HL-60/S4 (cell line): ENCODE data around the gene GBE1.

ENCODE experiments used
- in situ Hi-C: fragments of 300-500 bp; cut with MboI; formaldehyde crosslinking; loops from 2 replicates; pipeline ENCODE4 v1.14.3; 2022; ENCODE audit warnings: low sequenced_read_pairs

Gene GBE1

DNA sequence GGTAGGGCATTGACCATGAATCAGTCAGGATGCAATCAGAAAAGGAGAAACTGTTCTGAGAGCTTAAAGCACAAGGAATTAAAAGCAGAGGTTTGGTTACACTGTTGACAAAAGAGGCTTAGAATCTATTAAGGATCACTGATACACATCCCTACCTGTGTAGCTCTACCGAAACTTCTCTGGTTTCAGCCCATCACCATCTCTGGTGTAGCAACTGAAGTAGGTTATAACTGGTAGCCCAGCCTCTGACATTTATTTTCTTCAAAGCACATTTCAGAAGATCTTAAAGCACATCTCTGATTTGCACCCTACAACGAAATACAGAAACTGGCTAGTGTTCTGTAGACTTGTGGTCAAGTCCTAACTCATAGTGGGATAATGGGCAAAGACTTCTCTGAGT lies 283.7 kb downstream of the GBE1 start:
- in situ Hi-C loops = no loop called here

DNA sequence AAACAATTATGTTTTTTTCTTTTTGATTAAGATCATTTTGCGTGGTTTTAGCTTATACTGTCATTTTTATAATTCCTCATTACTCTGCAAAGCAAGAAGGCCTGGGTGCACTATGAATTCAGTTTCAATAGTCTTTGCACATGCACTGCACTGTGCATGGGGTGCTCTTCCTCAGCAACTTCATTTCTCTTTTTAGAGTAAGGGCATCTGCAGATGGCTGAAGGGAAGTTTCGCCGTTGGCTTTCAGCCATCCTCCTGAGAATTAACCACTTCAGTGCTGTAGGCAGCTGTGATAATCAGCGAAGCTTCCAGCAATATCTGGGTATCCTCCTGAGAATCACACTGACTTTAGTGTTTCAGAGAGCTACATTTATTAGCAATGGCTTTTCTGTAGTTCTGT lies 284.8 kb downstream of the GBE1 start:
- in situ Hi-C loops = no loop called here

DNA sequence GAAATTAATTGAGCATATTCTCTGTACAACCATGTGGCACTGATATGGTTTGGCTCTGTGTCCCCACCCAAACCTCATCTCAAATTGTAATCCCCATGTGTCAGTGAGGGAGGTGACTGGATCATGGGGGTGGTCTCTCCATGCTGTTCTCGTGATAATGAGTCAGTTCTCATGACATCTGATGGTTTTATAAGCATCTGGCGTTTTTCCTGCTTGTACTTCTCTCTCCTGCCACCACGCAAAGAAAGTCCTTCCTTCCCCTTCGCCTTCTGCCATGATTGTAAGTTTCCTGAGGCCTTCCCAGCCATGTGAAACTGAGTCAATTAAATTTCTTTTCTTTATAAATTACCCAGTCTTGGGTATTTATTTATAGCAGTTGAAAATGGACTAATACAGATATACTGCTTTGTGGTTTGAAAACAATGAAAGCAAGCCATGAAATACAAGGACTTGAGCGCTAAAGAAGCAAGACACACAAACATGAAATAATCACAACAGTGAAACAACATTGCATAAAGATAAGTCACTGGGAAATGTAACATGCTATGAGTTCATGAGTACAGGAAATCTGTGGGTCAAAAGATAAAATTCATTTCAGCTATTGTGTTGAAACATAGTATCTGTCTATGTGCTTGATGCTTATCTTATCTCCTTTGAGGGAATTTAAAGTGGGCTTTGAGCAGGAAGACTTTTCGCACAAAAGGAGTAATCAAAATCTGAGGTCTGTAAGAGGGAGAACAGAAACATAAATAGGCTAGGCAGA lies 288.7 kb downstream of the GBE1 start:
- in situ Hi-C loops = no loop called here

DNA sequence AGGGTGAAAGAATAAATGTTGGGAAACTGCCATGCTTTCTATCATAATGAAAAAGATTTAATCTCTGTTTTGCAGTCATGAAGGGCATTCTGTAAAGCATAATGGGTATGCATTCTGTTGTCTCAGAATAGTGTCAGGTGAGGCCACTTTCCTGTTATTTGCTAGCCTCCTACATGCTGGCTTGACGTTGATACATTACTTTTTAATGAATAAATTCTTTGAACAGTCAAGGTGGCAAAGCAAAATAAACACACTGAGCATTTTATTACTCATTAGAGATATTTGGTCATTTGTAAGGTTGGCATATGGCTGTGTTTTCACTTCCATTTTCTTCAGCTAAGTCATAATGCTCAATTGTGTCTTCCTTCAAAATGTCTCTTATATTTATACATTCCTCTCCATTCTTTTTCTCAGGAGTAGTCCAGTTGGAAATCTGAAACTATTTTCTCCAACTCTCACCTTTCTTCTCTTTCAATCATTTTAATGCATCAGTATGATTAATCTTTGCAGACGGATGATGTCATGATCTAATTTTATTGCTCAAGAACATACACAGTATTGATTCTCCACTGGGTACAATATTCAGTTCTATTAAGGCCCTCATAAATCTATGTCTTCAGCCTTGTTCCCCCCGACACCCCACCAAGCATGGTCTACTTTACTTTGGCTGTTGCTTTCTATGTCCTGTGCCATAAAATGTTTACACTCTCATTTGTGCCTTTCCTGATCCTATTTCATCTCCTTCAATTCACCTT lies 290.7 kb downstream of the GBE1 start:
- in situ Hi-C loops = no loop called here

DNA sequence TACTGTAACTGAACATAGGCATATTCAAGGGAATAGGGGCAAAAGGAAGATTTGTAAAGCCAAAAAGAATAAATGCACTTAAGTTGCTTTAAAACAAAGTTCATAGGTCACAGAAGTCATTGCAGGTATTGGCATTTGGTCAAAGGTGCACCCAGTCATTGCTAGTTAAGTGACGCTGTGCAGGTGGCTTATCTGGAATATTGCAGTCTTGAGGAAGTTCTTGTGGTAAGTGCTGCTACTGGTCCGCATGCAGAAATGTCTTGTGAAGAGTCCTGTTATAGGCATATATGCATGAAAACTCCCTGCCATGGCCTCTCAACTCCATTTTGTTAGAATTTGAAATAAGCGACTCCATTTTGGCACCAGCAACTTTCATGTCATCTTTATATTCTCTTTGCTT lies 293.1 kb downstream of the GBE1 start:
- in situ Hi-C loops = no loop called here

DNA sequence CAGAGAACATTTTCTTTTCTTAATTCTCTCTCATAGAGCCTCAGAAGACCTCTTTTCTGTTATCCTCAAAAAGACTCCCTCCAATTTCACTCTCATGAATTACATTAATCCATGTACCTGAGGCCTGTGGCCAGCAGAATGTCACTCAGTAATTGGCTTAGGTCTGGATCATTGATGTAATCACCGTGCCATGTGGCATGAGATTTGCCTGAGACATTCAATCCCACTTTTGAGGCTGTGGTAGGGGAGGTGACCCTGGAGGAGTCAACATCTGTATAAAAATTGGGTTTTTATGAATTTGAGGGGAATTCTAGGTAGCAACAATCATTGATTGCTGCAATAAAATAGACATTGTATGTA lies 295.3 kb downstream of the GBE1 start:
- in situ Hi-C loops = no loop called here

DNA sequence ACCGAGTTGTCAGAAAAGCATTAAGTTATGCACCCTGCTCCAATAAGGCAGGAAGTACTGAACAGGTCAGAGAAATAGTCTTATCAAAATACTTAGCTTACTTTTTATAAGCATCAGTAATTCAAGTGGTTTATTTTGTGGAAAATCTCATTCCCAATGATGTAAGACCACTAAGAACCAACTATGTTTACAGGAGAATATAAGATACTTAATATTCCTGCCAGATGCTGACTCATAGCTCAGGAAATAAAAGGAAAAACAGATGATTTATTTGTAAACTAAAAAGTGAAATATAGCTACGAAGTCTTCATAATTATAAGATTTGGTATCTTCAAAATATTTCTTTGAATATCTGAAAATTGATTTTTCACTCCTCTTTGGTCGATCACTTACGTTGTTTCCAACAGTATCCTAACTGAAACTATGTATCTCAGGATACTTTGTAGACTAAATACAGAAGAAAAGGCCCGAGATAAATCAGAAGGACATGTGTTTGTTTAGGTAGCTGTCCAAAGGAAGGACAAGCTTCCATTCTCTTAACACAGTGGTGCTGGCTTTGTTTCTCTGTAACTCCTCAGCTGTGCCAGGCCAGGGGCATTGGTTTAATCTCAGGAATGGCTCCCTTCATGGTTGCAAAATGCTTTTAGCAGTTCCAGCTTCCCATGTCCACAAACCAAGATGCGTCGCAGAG lies 295.8 kb downstream of the GBE1 start:
- in situ Hi-C loops = no loop called here

DNA sequence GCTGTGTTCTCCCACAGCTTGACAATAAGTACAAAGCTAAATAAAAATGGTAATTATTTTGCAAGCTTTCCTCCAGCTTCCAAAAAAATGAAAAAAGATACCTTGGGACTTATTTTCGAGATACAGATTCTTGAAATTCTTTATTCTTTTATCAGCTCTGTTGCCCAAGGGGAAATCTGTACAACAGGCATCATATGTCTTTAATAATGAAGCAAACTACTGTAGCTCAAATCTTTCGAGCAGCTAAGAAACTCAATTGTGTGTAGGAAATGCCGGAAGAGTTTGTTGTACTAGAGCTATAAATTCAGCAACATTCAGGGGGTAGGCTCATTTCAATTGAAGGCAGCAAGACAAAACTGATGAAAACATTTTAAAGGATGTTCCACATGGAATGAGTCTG lies 297.7 kb downstream of the GBE1 start:
- in situ Hi-C loops = no loop called here

DNA sequence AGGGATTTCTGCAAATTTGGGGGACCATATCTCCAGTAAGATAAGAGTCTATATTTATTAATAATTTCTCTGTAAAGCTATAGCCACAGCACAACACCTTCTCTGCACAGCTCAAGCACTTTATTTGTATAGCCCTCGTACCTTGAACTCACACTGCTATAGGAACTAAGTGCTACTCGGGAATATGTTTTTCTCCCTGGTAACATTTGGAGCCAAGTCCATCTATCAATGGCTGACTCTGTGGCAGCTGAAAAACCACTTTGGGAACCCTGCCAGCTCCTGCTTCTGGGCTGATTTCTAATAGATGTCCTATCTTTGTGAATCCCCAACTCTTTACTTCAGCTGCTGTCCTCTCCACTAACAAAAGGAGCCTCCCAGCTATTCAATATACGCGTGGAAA lies 298.5 kb downstream of the GBE1 start:
- in situ Hi-C loops = no loop called here

DNA sequence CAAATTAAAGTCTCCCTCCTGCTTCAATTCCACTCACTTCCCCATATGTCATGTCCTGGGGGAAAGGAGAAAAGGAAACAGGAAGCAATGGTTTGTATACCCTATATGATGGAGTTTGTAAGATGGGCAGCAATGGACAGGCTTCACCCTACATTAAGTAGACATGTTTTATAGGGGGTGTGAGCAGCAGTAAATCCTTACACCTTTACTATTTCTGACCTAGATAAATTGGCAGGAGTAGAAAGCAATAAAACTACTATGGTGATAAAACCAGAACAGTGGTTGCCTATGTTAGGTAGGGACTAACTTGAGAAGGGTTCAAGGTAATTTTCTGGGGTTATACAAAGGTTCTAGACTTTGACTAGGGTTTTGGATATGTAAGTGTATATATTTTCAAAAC lies 301.7 kb downstream of the GBE1 start:
- in situ Hi-C loops = no loop called here

DNA sequence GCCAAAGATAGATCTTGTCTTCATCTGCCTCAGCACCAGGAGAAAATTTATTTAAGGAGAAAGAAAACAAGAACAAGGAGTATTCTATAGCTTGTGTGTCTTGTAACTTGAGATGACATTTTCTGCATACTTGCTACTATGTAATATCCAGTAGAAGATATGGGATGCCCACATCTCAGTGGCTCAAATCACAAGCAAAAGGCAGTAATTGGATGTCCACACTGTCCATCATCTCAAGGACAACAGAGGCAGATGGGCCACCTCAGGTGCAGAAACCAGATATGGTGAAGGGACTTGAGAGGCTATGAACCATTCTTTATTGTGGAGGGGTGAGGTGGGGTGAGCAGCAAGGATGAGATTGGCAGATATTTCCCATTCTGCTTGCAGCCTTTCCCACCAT lies 309.0 kb downstream of the GBE1 start:
- in situ Hi-C loops = no loop called here

DNA sequence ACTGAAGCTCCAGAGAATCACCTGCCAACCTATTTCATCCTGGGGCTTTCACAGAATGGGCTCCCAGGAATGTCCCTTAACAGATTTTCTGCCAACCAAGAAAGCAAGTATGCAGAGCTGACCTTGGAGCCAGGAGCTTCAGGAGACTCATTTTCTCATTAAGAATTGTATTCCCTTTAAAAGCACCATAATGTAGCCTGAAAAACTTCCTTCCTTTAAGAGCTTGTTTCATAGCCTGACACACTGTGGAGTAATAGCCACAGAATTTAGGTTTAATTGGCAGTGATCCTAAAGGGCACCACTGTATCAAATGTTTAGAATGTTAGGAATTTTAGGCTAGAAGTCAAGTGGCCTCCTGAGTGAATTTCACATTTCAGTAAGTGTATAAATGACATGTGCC lies 309.8 kb downstream of the GBE1 start:
- in situ Hi-C loops = no loop called here

DNA sequence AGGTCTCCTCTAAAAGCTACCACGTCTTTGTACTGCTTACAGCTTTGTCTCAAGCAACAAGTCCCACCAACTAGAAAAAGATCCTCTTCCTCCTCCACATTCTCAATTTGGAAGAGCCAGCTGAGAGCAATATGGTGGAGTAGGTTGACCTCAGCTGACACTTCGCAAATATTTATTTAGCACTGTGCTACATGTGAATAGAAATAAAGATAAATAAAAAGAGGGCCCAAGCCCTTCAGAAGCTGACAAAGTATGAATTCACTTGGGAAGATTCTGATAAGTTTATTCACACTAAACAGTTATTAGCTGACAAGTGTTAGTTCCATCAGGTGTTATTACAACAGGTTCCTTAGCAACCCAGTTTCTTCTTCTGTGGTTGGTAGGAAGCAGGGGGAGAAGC lies 310.3 kb downstream of the GBE1 start:
- in situ Hi-C loops = no loop called here

DNA sequence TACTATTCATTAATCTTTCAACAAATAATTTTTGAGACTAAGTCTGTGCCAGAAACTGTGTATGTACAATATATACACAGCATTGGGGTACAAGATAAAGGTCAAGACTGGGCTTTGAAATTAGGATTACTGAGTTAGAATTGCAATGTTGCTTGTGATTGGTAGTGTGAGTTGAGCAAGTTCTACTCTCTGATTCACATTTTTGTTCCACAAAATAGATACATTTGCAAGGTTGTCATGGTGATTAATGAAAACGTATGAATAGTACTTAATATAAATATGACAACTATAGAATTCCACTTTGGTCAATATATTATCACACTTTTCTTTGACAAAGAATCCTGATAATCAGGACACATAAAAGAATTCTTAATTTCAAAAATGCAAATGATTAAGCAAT lies 314.6 kb downstream of the GBE1 start:
- in situ Hi-C loops = no loop called here

DNA sequence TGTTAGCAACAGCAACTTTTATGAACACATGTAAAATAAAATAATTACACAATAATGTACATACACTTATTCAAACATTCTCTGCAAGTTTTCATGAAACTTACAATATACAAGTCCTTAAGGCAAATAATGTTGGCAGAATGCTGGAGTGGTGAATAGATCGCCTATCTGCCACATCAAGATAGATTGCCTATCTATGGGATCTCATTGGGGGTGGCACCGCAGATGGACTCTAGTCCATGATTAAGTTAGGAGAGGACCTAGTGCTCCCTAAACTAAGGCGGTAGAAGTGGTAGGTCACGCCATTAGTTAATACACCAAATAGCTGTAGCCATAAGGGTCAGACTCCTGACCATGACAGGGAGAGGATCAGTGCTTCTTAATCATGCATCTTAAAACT lies 315.7 kb downstream of the GBE1 start:
- in situ Hi-C loops = no loop called here

DNA sequence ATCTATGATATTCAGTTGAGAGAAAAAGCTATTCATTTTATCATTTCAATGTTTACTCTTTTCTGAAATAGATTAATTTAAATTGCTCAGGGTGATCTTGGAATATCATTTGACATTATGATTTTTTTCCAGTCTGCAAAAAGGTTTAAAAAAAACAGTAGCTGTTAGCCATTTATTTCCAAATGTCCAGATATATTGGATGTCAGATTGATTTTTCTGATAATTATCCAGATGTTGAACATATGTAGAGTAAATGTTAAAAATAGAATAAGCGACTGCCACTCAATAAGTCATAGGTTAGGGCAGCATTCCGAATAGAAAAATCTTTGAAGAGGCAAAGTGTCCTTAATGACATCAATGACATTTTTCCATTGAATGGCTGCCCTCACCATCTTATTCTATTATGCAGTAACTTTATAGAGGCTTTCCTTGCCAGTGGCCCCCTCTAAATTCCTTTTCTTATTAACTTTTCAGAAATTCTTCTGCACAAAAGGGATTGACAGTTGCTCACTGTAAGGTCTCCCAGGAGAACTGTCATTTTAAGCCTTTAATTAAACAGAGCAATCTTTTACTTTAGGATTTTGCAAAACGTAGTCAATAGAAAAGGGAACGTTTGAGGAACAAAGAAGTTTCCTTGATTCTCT lies 316.5 kb downstream of the GBE1 start:
- in situ Hi-C loops = no loop called here

DNA sequence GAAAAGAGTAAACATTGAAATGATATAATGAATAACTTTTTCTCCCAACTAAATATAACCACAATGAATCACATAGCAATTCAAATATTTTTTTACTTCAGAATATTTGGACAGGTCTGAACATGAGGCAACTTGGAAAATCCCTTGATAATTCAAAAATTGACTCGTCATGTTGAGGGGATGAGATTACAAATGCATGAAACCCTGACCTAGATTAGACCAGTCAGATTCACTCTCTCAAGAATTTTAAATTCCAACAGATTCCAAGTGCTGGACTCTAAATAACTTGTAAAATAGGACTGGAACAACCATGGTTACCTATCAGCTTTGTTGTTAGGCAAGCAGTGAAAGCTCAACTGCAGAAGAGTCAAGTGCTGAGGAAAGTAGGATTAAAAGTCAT lies 317.5 kb downstream of the GBE1 start:
- in situ Hi-C loops = no loop called here

DNA sequence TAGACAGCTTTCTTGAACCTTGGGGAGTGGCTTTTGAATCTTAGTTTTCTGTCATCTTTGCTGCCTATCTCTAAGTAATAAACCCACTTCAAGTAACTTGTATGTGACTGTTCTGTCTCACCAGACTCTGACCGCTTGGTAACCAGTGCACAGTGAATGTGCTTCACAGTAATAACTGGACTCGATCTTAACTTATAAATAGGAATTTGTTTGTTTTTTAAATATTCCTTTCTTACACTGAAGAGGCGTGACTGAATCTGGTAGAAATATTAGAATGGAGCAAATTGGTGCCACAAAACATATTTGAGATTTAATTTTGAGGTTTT lies 318.0 kb downstream of the GBE1 start:
- in situ Hi-C loops = no loop called here

DNA sequence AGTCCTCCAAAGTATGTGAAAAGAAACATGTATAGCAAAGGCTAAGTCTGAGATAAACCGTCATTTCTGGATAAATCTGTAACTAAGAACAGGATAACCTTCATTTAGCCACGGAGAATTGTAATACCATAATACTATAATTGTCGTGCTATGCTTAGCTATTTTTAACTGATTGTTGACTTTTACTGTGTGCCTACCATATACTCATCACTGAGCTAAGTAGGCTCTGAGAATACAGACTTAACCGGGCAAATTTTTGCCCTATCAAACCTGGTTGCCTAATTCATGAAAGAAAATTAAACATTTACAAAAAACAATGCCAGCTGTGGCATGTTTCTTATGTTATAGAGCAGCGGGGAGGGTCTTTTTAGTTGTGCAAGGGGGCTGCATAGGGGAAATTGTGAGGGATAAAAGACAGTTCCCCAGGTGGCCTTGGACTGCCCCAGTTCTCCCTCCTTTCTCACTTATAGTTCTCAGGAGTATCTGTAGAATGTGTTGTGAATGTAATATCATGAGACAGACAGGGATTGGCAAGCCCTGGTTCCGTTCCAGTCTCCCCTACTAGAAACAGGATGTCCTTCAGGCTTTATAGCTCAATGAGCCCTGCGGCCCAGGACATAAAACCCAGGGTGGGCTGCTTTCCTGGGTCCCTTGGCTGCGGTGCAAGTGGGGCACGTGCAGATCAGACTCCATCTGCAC lies 318.5 kb downstream of the GBE1 start:
- in situ Hi-C loops = no loop called here

DNA sequence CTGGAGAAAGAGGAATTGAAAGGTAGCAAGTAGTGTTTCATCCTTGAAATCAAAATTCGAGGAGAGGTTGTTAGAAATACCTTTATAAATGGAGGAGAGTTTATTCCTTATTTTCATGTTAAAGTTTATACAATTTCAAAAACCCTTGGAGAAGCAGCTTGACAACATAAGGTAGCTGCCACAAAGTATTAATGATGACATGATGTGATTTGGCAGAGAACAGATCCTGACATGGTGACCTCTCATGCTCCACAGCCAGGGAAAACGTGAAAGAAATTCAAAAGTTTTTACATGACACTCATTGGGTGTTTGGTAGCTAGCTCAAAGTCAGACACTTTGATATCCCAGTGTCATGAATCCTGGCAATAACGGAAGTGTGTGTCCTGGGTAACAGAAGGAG lies 320.8 kb downstream of the GBE1 start:
- in situ Hi-C loops = no loop called here
